Ectodermal cell (in vitro differentiated cells): ENCODE data around the gene CYP39A1.

Source experiments
- H3K27ac ChIP-seq: 2 replicates; pipeline ENCODE4 v1.7.0; 2013; ENCODE audit warnings: mild to moderate bottlenecking, low read depth, low read length; ENCODE audit not compliant: insufficient read depth, poor library complexity, severe bottlenecking
- H3K27me3 ChIP-seq: 2 replicates; pipeline ENCODE4 v1.7.0; 2013; ENCODE audit warnings: mild to moderate bottlenecking, low read length; ENCODE audit not compliant: insufficient read depth, control insufficient read depth, poor library complexity, severe bottlenecking
- H3K36me3 ChIP-seq: one replicate; pipeline ENCODE4 v1.7.0; 2013; ENCODE audit warnings: low read length; ENCODE audit not compliant: control insufficient read depth, insufficient read depth
- H3K4me1 ChIP-seq: one replicate; pipeline ENCODE4 v1.7.0; 2013; ENCODE audit warnings: low read length; ENCODE audit not compliant: control insufficient read depth, insufficient read depth
- H3K4me3 ChIP-seq: 2 replicates; pipeline ENCODE4 v1.7.0; 2013; ENCODE audit warnings: low read depth, low read length, control low read depth; ENCODE audit not compliant: insufficient read depth
- H3K9me3 ChIP-seq: 2 replicates; pipeline ENCODE4 v1.7.0; 2013; ENCODE audit warnings: mild to moderate bottlenecking, low read length, moderate library complexity; ENCODE audit not compliant: control insufficient read depth
- WGBS, 2 experiments: methylation state at CpG; one replicate each; pipeline ENCODE4 v1.1.7; 2013; ENCODE audit warnings: missing lambda C conversion rate in 2 of 2; 5-methylcytosine and 5-hydroxymethylcytosine counted together

Gene CYP39A1

DNA sequence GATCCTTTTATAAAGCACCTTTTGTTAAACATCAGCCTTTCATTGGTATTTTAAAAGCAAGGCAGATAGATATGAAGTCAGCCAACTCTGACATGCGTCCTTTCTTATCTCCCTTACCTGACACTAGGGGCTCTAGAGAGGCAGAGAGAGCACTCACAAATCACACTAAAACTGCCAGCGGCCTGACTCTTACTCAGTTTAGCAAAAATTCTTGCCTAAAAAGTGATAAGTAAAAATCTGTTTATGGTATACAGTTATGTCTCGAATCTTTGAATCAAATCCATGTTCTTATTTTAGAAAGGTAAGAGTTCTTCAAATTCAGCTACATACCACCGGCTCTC lies 24.7 kb upstream of the CYP39A1 start:
- Histone ChIP-seq H3K27me3 (no peaks in the 10 kb centered on the region), H3K9me3 (no peaks in the 10 kb centered on the region), H3K4me1 (no peaks in the 10 kb centered on the region), H3K4me3 (no peak overlapping the region), H3K27ac (no peak overlapping the region), H3K36me3 (no peaks in the 10 kb centered on the region)
- WGBS, 2 experiments = 44 to 58% methylated on average over 3 to 4 of the region's 4 CpGs

DNA sequence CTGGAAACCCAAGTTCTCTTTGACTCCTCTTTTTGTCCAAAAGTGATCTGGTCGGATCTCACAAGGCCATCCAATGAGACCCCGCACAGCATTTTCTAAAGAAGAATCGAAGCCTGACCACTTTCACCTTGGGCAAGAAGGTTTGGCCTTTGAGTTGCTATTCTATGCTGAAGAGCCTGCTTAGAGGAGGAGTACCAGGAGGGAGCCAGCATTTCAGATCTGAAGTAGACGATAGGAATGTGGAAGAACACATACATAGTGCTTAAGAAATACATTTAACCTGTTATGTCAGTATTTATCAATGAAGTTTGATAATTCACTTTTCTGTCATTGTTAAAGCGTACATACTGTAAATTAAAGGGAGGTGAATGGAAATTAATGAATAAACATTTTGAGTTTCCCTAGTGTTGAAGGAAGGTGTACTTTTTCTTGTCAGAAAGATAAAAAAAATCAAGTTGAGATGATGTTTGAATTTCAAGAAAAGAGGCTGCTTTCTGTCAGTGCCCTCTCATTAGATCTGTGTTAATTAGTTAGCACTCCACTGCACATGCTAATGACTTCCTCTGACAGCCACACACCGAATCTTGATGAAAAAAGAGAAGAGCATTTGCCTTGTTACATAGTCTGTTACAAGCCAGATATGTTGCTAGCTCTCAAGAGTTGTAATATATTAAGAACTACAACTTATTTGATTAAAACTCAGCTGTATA lies 24.1 kb upstream of the CYP39A1 start:
- Histone ChIP-seq H3K4me3 (no peak overlapping the region), H3K27ac (no peak overlapping the region), H3K9me3 (no peaks in the 10 kb centered on the region), H3K36me3 (no peaks in the 10 kb centered on the region), H3K4me1 (no peaks in the 10 kb centered on the region), H3K27me3 (no peaks in the 10 kb centered on the region)
- 94 to 97% methylated on average over 4 to 6 of the region's 6 CpGs for WGBS, 2 experiments

DNA sequence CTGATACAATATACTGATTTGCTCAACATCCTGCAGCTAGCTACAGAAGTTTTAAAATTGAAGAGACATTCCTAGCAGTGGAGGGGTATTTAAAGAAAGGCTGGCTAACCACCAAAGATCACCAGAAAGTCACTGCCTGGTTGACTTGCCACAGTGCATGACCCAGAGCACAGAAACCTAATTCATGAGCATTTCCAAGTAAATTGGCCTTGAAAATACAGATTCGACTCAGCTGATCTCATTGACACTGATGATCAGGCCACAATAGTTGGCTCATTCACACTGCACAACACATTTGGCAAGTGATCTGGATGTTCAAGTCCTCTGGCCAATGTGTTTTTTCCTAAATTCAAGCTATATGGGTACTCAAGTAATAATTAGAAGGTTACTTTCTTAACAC lies 21.8 kb upstream of the CYP39A1 start:
- WGBS, 2 experiments = 94 to 97% methylated on average over 1 of the region's 1 CpG

DNA sequence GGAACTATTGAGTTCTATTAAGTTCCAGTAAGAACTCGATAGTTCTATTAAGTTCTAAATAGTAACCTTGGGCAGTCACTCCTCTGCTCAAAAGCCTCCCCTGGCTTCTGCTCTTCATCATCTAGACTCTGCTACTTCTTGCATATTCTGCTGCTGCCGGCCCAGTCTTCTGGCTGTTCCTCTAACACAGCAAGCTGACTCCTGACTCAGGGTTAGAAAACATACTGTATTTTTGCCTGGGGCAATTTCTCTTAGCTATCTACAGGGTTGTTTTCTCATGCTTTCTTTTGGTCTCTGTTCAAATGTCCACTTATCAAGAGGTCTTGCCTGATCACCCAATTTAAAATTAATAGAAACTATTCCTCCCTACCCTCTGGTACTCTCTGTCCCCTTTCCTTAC lies 14.8 kb upstream of the CYP39A1 start:
- H3K4me1 ChIP-seq = no peaks in the 10 kb centered on the region
- no peak overlapping the region for H3K4me3 ChIP-seq
- 89 to 92% methylated on average over 2 of the region's 2 CpGs for WGBS, 2 experiments

More for the DNA sequence above, 21.8 kb upstream of the CYP39A1 start:
- Histone ChIP-seq H3K27me3 (no peaks in the 10 kb centered on the region), H3K9me3 (no peaks in the 10 kb centered on the region), H3K4me3 (no peak overlapping the region), H3K27ac (no peak overlapping the region), H3K36me3 (no peaks in the 10 kb centered on the region), H3K4me1 (no peaks in the 10 kb centered on the region)

DNA sequence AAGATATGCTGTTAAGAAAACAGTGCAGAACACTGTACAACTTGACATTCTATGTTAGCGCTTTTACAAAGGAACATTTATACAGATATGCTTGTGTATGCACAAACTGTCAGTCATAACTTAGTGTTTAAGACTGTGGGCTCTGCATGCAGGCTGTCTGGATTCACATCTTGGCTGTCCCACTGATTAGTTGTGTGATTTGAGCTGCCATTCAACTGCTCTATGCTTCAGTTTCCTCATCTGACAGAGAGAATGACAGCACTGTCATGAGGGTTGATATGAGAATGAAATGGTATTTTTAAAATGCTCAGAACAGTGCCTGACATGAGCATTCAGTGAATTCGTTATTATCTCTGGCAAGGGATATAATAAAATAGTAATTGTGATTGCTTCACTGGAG lies 8.9 kb upstream of the CYP39A1 start:
- Histone ChIP-seq H3K4me3 (no peak overlapping the region), H3K36me3 (no peaks in the 10 kb centered on the region), H3K27ac (no peak overlapping the region), H3K9me3 (no peaks in the 10 kb centered on the region), H3K4me1 (no peaks in the 10 kb centered on the region), H3K27me3 (no peaks in the 10 kb centered on the region)
- WGBS, 2 experiments = 89 to 95% methylated on average over 2 of the region's 2 CpGs

More for the DNA sequence above, 14.8 kb upstream of the CYP39A1 start:
- Histone ChIP-seq H3K27ac (no peak overlapping the region), H3K27me3 (no peaks in the 10 kb centered on the region), H3K36me3 (no peaks in the 10 kb centered on the region), H3K9me3 (no peaks in the 10 kb centered on the region)

DNA sequence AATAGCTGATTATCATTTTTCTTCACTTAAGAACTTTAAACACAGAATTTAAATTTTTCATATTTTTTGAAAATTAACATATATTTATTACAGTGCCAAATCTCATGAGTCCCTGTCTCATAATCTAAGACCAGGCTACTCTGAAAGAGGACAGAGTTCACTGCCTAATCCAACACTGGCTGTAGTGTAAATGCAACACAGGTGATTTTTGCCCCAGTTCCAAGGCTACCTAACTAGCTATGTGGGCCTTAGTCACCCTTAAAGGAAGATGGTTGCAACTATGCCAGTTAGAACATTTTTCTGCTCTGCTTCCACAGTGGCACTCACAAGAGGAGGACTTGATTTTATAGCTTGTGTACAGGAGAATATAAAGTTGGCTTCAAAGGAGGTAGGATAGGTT lies 5.0 kb upstream of the CYP39A1 start:
- peaks cover 3% of the 10 kb centered on the region for H3K4me1 ChIP-seq
- H3K9me3 ChIP-seq = no peaks in the 10 kb centered on the region
- H3K27ac ChIP-seq = no peak overlapping the region
- H3K27me3 ChIP-seq = peaks cover 22% of the 10 kb centered on the region
- H3K4me3 ChIP-seq = no peak overlapping the region
- H3K36me3 ChIP-seq = no peaks in the 10 kb centered on the region

DNA sequence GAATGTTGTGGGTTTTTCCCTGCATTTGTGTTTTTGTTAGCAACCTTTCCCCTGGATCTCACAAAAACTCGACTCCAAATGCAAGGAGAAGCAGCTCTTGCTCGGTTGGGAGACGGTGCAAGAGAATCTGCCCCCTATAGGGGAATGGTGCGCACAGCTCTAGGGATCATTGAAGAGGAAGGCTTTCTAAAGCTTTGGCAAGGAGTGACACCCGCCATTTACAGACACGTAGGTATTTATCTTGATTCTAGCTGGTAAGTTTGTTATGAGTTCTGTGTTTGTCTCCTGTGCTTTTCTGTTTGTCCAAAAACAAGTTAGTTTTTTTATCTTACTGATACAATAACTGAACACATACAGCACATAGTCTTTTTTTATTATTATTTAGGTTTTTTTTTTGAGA lies 3.2 kb upstream of the CYP39A1 start:
- H3K27ac ChIP-seq = no peak overlapping the region
- 25 to 26% methylated on average over 6 of the region's 6 CpGs for WGBS, 2 experiments

DNA sequence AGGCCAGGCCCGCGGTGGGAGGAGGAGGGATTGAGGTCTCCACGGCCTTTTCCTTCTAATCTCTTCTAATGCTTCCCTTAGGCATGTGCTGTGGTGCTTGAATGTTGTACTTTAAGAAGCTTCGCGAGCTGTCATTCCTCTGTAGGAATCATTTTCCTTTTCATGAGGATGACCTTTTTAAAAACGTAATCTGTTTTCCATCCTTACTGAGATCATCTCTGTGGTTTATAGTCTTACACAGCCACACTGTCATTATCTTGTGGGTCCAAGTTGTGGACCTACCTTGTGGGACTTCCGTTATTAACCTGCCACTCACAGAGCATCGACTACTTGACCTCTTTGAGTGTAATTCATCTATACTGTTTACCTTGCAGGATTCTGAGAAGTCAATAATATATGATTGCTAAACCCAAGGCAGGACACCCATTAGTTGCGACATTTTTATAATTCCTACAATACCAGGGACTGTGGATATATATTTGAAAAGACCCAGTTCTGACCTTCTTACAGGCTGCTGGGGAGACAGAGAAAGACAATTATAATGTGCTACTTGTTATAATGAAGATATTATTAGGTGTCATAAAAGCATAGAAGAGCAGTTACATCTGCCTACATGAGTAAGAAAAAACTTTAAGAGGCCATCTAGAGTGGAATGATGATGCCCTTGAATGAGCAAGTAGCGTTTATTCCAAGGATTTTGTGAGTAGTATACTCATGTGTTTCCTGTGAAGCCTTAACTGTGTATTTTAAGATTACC lies 999 bp upstream of the CYP39A1 start:
- Histone ChIP-seq H3K9me3 (no peaks in the 10 kb centered on the region), H3K4me3 (peak overlapping the region; percentile 91), H3K27ac (no peak overlapping the region), H3K27me3 (peaks cover 22% of the 10 kb centered on the region), H3K36me3 (no peaks in the 10 kb centered on the region), H3K4me1 (peaks cover 8% of the 10 kb centered on the region)
- WGBS, 2 experiments = 27 to 31% methylated on average over 9 of the region's 10 CpGs

More for the DNA sequence above, 3.2 kb upstream of the CYP39A1 start:
- Histone ChIP-seq H3K9me3 (no peaks in the 10 kb centered on the region), H3K27me3 (peaks cover 22% of the 10 kb centered on the region), H3K4me1 (peaks cover 7% of the 10 kb centered on the region), H3K36me3 (no peaks in the 10 kb centered on the region), H3K4me3 (no peak overlapping the region)

DNA sequence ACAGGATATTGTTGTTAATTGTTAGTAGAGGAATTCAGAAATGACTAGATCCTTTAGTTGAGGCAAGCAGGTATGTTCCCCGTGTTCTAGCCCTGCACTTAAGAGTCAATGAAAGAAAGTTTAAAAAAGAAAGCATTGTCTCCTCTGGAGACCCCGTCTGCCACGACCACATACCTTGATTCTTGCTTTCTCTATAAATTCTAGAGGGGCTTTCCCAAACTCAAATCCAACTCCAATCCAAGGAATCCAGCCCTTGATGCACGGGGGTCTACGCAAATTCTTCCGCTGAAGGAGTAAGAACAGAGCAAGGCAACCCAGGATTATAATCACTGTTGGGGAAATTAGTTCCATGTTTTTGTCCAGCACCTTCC lies 401 bp downstream of the CYP39A1 start:
- peaks cover 8% of the 10 kb centered on the region for H3K4me1 ChIP-seq
- H3K27me3 ChIP-seq = peaks cover 22% of the 10 kb centered on the region
- H3K27ac ChIP-seq = no peak overlapping the region
- whole genome bisulfite sequencing, 2 experiments = 1% methylated on average over 6 of the region's 6 CpGs
- H3K36me3 ChIP-seq = no peaks in the 10 kb centered on the region
- H3K9me3 ChIP-seq = no peaks in the 10 kb centered on the region
- H3K4me3 ChIP-seq = peak overlapping the region; percentile 91

DNA sequence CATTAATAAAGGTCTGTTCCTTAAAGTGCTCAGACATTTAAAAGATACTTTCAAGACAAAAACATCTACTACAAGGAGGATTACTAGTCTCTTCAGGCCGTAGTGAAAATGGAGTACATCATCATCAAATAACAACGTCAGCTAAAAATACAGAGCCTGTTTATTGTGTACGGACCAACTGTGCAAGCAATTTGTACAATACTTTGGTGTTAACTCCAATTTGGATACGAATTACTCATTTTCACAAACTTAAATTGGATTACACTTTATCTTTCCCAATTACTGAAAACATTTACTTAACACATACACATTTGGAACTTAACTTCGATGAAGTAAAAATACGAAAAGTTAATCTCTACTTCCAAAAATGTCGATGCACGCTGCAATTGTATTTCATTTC lies 802 bp downstream of the CYP39A1 start:
- Histone ChIP-seq H3K27me3 (peaks cover 22% of the 10 kb centered on the region), H3K9me3 (no peaks in the 10 kb centered on the region), H3K4me3 (peak overlapping the region; percentile 91), H3K27ac (no peak overlapping the region), H3K4me1 (peaks cover 8% of the 10 kb centered on the region), H3K36me3 (no peaks in the 10 kb centered on the region)
- 69 to 74% methylated on average over 8 of the region's 8 CpGs for WGBS, 2 experiments
